K562 treated with DMSO at 1 percent for 12 hours (cell line): Measurements from ENCODE around the gene SH3GL1. TPM values are rescaled to one million over a fixed set of nuclear protein-coding genes. Genes with fewer than 3 reads are reported as not detected.

Experiments
- total RNA-seq: library from RNA; unstranded; fragments of 300-600 nt; gene quantifications from 2 replicates; pipeline ENCODE4 v1.2.3, GENCODE V29; 2022; ENCODE audit not compliant: insufficient read depth

The SH3GL1 gene, protein sequence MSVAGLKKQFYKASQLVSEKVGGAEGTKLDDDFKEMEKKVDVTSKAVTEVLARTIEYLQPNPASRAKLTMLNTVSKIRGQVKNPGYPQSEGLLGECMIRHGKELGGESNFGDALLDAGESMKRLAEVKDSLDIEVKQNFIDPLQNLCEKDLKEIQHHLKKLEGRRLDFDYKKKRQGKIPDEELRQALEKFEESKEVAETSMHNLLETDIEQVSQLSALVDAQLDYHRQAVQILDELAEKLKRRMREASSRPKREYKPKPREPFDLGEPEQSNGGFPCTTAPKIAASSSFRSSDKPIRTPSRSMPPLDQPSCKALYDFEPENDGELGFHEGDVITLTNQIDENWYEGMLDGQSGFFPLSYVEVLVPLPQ
- total RNA-seq, result 78.4 and 89.0 TPM in 2 replicates

DNA sequence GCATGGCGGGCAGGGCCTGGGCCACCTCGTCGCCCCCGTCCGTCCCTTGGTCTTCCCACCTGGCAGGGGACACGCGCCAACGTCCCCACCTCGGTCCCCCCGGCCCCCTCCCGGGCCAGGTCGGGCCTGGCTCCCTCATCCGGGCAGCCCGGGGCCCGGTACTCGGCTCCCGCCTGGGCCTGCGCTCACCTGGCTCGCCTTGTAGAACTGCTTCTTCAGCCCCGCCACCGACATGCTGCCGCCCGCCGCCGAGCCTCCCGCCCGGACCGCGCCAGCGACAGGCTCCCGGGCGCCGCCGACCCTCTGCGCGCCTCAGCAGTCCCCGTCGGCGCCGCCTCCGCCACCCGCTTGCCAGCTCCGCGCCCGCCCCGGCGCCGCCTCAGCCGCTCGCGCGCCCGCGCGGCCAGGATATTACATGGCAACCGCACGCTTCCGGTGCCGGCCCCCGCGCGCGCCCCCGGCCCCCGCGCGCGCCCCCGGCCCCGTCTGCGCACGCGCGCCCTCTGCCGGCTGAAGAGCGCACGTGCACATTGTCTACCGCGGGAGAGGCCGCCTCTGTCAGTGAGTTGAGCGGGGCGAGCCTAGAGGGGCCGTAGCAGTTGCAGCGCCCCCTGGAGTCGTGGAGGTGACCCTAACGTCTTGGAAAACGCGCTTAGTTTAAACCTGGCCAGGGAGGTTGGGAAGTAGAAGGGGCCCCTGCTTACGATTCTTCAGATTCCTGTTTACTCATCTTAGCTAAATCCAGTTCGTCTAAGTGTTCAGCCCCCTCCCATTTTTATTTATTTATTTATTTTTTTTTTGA lies at the start of gene SH3GL1:
TSS of gene SH3GL1 (minus strand) at position 413 of the 802 bp plus-strand sequence. CDS start at position 234, 179 bp downstream.

DNA sequence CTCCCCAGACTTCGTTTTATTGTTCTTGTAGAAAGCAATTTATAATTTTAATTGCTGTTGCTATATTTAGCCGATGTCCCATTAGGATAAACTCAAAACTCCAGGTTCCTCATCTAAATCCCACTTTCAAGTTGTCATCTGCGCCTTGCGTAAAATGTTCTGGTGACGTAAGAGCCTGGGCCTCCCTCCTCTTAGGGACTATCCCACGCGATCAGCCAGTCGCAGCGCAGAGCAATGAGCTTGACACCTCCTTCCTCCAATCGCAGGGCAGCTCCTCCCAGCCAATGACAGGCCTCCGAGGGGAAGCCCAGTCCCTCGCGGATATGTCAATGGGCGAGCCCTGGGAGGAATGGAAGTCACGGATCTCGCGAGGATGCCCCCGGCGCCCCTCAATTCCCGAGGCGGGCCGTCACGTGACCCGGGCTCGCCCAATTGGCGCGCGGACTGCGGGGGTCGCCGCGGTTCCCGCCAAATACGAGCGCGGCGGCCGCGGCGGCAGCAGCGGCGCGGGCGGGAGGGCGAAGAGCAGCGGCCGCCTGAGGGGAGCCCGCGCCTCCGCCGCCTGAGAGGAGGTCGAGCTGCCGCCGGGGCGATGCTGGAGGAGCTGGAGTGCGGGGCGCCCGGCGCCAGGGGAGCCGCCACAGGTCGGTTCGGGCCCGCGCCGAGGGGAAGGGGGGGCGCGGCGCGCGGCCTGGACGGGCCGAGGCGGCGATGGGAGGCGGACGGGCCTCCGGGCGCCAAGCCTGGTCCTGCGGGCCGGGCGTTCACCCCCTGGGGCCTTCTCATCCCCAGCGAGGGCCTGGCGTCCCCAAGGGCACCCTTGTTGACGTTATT lies 2.0 kb upstream of the SH3GL1 start, which contains the start of gene CHAF1A:
TSS of gene CHAF1A (plus strand) at position 470 of the 834 bp plus-strand sequence. CDS start at position 593, 123 bp downstream.

DNA sequence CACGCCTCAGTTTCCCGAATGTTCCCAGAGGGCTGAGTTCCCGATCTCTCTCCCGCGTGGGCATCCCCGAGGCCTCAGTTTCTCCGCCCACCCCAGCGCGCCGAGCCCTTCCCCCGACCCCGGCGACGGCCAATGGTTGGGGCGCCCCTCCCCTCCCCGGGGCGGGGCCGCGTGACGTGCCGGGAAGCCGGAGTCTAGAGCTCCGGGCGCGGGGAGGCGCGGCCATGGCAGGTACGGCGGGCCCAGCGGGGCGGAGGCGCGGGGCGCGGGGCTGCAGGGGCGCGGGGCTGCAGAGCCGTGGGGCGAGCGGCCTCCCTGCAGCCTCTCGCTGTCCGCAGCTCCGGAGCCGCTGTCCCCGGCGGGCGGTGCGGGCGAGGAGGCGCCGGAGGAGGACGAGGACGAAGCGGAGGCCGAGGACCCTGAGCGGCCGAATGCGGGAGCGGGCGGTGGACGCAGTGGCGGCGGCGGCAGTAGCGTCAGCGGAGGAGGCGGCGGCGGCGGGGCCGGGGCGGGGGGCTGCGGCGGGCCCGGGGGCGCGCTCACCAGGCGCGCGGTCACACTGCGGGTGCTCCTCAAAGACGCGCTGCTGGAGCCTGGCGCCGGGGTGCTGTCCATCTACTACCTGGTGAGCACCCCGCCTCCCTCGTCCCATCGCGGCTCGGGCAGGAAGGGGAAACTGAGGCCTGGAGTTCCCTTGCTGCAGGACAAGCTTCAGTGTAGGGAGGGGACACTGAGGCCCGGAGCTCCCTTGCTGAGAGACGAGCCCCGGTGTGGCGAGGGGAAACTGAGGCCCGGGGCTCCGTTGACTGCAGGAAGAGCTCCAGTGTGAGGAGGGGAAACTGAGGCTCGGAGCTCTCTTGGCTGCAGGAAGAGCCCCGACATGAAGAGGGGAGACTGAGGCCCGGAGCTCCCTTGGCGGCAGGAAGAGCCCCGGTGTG lies 56.7 kb downstream of the SH3GL1 start, which contains the start of gene MPND:
TSS of gene MPND (plus strand) at position 193 of the 938 bp plus-strand sequence. CDS start at position 225, 32 bp downstream.

DNA sequence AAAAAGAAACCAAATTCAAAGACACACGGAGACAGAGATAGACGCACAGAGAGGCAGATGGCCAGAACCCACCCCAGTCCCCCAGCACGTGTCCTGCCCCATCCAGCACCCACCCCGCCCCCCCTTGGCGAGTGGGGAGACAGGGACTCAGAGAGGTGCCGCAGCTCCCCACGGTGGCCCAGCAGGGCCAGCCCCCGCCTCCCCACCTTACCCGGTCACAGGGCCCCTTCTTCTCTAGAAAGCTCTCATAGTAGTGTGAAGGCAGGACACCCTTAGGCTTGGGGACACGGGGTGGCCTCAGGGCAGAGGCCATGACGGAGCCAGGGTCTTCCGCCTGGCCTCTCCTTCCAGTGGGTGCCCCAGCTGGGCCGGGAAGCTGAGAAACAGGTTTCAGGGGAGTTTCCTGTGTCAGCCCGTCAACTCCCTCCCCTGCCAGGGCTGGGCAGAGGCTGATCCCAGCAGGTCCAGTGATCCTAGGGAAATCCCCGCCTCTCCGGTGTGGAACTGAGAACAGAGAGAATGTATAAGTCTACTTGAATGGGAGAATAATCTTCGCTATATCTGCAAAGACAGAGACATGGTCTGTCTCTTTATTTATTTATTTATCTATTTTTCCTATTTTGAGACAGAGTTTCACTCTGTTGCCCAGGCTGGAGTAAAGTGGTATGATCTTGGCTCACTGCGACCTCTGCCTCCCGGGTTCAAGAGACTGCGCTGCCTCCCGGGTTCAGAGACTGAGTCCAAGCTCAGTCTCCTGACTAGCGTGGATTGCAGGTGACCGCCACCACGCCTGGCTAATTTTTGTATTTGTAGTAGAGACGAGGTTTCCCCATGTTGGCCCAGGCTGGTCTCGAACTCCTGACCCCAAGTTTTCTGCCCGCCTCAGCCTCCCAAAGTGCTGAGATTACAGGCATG lies 61.6 kb downstream of the SH3GL1 start, which contains the start of gene STAP2:
TSS of gene STAP2 (minus strand) at position 387 of the 915 bp plus-strand sequence. CDS start at position 313, 74 bp downstream.

Other genes with a start within 250 kb of the SH3GL1 start
- not detected in 2 replicates for gene CREB3L3, start 246.9 kb downstream of the SH3GL1 start, total RNA-seq
- 38.9 and 39.4 TPM in 2 replicates for gene SIRT6, start 218.0 kb downstream of the SH3GL1 start, total RNA-seq
- gene ANKRD24, start 217.9 kb downstream of the SH3GL1 start, total RNA-seq, result 0.44 TPM in 1 of 2 replicates, not detected in the other
- 2.0 TPM in 1 of 2 replicates, not detected in the other for gene EBI3, start 171.0 kb downstream of the SH3GL1 start, total RNA-seq
- gene YJU2, start 153.5 kb downstream of the SH3GL1 start, total RNA-seq, result 22.4 and 26.2 TPM in 2 replicates
- gene SHD, start 121.3 kb downstream of the SH3GL1 start, total RNA-seq, result not detected in 2 replicates
- gene TMIGD2, start 98.2 kb downstream of the SH3GL1 start, total RNA-seq, result not detected in 2 replicates
- not detected in 2 replicates for gene FSD1, start 95.9 kb downstream of the SH3GL1 start, total RNA-seq
- 1.5 and 5.0 TPM in 2 replicates for gene STAP2, start 61.7 kb downstream of the SH3GL1 start, total RNA-seq
- 11.5 and 12.9 TPM in 2 replicates for gene MPND, start 57.0 kb downstream of the SH3GL1 start, total RNA-seq
- gene CHAF1A, start 2.1 kb upstream of the SH3GL1 start, total RNA-seq, result 46.1 and 85.8 TPM in 2 replicates
- gene UBXN6, start 57.2 kb upstream of the SH3GL1 start, total RNA-seq, result 126 and 174 TPM in 2 replicates
- 47.7 and 49.5 TPM in 2 replicates for gene HDGFL2, start 71.8 kb upstream of the SH3GL1 start, total RNA-seq
- 0.15 and 0.23 TPM in 2 replicates for gene PLIN4, start 117.9 kb upstream of the SH3GL1 start, total RNA-seq
- gene PLIN5, start 134.7 kb upstream of the SH3GL1 start, total RNA-seq, result 0.28 and 1.3 TPM in 2 replicates
- gene LRG1, start 139.5 kb upstream of the SH3GL1 start, total RNA-seq, result 20.9 and 22.2 TPM in 2 replicates
- gene SEMA6B, start 159.1 kb upstream of the SH3GL1 start, total RNA-seq, result 3.0 TPM in 2 replicates
- gene TNFAIP8L1, start 239.0 kb upstream of the SH3GL1 start, total RNA-seq, result 10.0 and 14.8 TPM in 2 replicates